CD4-positive, alpha-beta T cell treated with Interleukin-2 at 100 ng/mL for 4 hours (primary cell): ENCODE data around the gene DCAF8.

ENCODE experiments used
- DNase-seq: peaks from one replicate; pipeline ENCODE4 v3.0.0-alpha.2; 2020; ENCODE audit warnings: low spot score

Gene DCAF8

GRCh38 chr1:160261556-160261892, 825 bp downstream of the DCAF8 start:
- DNase-seq: peak; percentile 84

DNA sequence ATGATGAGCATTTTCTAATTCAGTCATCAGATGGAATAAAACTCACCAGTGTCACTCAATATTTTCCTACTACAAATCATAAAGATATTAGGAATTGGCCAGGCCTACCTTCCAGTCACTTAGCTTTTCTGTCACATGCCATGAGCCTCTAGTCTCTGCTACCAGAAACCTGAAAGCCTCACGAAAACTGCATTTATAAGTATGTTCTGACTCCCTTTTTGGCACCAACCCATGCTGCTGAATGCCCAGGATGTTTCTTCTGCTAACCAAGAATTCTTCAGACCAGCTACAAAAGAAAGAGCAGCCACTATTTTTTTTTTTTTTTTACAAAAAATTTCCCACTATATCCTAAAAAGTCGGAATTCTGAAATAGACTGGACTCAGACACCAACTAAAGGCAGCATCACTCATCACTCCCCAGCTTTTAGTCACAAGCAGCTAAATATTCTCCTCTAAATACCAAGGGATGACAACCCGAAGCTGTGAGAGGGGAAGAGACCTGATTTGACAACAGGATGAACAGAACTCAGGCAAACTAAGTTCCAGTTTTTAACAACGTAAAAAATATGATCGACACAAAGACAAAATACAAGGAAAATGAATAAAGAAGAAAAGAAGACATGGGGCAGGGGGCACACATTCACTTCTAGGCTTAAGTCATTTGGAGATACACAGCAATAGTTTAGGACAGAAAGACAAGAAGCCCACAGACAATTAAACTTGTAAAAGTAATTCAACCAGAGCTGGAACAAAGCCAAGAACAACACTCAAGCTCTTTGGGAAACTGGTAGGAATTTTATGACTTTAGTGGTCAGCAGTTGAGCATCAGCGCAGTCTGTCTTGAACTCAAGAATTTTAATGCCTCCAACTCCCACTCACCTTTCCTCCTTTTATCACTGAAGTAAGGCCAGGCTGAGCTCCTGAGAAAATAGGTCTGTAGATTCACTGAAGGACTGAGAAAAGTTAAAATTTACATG, 1.7 kb downstream of the DCAF8 start:
- no peak for DNase-seq

GRCh38 chr1:160258177-160258798, 4.1 kb downstream of the DCAF8 start:
- no peak for DNase-seq

DNA sequence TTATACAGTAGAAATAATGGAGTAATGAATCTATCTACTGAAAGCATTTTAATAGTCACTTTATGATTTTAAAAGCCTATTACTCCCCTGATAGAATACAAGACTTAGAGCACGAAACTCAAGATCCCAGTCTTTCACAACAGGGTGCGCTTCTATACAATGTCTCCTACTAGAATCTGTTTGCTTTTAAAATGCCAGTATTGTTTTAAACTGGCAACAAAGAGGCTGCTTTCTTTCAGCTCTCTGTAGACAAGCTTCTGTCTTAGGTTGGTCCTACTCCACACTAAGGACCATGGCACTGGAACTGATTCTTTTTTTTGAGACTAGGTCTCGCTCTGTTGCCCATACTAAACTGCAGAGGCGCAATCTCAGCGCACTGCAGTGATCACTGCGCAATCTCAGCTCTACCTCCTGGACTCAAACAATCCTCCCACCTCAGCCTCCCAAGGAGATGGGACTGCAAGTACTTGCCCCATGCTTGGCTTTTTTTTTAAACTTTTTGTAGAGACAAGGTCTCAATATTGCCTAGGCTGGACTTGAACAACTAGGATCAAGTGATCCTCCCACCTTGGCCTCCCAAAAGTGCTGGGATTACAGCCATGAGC, 4.8 kb downstream of the DCAF8 start:
- DNase-seq: no peak

- DNase-seq: no peak
Observed at GRCh38 chr1:160256396-160257046, 5.8 kb downstream of the DCAF8 start.

DNA sequence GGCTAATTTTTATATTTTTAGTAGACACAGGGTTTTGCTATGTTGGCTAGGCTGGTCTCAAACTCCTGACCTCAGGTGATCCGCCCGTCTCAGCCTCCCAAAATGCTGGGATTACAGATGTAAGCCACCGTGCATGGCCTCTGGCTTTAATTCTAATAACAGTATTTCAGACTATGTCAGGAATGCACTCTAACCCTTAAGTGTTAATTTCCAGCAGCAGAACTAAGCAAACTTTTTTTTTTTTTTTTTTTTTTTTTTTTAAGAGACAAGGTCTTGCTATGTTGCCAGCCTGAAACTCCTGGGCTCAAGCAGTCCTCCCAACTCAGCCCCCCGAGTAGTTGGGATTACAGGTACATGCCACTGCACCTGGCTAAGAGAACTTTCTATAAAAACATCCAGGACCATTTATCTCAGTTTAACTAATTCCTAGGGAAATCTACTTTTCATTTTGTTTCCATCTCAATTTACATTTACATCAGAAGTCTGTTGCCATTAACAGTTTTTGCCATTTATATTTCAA, 6.5 kb downstream of the DCAF8 start:
- DNase-seq: no peak

DNA sequence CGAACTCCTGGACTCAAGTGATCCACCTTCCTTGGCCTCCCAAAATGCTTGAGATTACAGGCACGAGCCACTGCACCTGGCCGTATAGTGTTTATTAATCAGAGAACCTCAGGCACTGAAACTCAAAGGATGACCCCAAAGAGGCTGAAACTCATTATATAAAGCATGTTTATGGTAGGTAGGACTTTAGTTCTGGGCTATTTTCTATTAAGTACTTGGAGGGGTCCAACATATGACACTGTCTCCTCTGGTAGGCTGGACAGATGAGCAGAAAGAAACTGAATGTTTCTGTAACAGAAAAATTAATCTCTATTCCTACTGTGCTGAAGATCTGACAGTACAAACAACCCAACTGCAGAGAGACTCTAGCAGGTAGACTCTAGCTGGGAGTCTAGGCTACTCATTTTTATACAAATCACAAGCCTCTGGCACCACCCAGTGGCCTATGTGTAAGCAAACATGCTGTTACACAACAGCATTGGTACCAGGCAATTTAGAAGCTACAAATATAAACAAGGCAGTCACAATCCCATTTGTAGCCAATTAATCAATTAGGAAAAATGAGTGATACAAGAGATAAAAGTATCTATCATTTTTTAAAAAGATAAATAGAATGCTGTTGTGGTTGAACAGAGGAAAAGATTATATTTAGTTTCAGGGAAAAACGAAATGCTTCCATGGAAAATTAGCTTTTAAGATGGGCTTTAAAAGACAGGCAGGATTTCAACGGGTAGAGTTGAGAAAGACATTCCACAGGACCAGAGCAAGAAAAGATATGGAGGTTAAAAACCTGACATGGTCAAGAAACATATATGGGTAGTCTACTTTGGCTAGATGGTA, 10.4 kb downstream of the DCAF8 start:
- peak; percentile 74 for DNase-seq

DNA sequence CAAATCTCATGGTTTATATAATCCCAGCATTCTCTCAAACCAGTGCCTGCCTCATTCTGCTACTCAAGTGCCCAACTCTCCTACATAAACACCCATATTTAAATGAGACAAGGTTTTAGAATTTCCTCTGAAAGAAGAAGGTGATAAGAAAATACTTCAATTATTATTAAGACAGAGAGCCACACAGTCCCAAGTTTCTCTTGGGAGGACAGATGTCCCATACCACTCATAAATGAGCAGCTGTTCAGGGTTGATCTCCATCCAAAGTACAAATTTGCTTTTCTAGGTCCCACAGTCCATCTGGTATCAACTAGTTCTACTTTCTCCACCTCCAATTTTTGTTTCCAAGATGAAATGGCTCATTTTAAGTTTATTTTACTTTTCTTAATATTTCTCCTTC, 11.3 kb downstream of the DCAF8 start:
- DNase-seq: no peak

DNA sequence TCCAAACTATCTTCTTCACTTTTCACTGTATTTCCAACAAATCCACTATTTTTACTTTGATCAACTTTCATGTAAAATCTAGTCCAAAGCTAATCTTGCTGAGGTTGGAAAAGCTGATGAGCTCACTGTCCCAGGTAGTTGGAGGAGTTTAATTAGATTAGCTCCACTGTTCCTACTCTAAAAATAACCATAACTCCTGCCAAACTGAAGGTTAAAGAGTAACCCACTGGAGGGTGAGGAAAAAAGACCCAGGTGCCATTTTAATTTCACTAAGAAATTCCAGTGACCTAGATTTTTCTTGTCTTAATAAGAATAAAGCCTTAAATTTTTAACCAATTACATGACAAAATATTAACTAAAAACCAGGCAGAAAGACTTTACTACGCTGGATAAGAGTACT, 15.3 kb downstream of the DCAF8 start:
- DNase-seq: no peak

- DNase-seq: no peak
Observed at GRCh38 chr1:160245434-160245833, 16.9 kb downstream of the DCAF8 start.

DNA sequence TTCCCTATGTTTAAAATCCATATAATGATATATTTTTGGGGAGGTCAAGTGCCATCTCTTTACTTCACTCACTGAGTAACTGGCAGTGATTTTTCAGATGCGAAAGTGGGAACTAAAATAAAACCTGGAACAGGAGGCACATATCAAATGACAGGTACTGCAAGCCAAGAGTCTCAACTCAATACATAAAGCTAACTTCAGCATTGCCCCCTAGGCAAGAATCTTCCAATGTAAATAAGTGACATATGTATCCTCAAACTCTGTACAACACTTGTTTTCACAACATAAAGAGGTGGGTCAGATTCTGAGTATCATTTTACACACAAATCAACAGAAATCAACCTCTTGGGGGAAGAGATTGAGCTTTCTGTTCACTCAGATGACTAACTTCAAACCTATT, 18.1 kb downstream of the DCAF8 start:
- no peak for DNase-seq

- no peak for DNase-seq
Observed at GRCh38 chr1:160243767-160244166, 18.6 kb downstream of the DCAF8 start.

DNA sequence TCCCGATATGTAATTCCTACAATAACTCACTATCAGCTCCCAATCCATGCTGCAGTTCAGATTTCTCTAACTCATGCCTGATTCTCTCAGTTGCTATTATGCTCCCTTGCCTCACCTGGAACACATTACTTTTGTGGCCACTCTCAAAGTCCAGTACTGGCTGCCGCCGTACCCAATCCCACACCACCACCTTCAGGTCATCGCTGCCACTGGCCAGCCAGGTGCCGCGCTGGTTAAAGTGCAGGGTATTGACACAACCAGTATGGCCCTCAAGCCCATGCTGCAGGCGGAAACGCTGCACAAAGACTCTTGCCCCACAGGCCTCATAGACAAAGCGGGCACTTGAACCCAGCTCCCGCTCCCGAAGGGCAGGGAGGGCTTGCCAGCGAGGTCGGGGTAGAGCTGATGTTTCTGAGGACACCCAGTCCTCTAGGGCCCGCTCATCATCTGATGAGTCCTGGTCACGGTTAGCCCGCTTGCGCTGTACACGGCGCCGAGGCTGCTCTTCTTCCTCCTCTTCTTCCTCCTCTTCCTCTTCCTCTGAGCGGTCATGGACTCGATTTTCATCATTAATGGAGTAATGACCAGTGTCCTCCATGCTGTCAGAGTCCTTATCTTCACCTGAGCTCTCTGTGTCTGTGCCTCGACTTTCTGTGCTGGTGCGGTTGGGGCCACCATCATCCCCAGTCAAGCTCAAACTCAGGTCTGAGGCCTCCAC, 22.6 kb downstream of the DCAF8 start:
- DNase-seq: no peak

DNA sequence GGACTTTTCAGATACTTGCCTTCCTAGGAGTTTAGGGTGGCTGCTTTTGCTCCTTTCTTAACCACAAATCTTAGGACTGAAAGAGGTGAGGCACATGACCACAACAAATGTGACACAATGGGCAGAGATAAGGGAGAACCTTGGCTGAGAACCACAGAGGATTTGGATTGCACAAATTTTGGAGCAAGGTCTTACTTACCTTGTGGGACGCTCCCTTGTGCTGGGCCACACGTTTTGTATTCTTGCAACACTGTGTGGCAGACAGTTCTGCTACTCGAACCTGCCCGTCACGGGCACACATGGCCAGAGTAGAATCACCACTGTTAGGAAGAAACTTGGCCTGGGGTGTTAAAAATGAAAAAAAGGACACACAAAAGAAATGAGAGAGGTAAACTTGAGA, 23.9 kb downstream of the DCAF8 start:
- no peak for DNase-seq

DNA sequence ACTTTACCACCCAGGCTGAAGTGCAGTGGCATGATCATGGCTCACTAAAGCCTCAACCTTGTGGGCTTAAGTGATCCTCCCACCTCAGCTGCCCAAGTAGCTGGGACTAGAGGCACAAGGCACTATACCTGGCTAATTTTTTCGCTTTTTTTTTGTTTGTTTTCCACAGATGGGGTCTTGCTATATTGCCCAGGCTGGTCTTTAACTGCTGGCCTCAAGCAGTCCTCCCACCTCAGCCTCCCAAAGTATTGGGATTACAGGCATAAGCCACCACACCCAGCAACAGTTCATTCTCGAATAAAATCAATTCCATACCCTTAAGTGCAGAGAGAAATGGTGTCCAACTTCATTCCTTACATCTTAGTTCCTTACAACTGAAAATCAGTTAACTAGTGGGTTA, 24.8 kb downstream of the DCAF8 start:
- no peak for DNase-seq

GRCh38 chr1:160236806-160237205, 25.5 kb downstream of the DCAF8 start:
- no peak for DNase-seq

- DNase-seq: no peak
Observed at GRCh38 chr1:160232911-160233310, 29.4 kb downstream of the DCAF8 start.

DNA sequence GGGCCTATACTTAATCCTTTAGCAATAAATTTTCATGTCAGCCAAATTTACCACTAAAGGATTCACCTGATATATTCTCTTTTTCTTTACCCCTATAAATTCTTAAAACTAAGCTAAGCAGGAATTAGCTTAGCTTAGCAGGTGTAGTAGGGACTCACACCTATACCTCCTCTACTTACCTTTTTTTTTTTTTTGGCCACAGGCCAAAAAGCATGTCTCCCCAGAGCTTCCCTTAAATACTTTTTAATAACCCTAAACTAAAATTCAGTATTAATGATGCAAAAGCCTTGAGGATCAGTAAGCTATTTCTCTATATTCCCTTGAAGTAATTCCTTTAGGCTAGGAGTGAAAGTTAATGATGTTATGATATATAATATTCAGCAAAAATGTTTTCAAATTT, 33.9 kb downstream of the DCAF8 start:
- DNase-seq: no peak

- DNase-seq: no peak
Observed at GRCh38 chr1:160227561-160227960, 34.8 kb downstream of the DCAF8 start.

GRCh38 chr1:160227034-160227433, 35.3 kb downstream of the DCAF8 start:
- DNase-seq: no peak

DNA sequence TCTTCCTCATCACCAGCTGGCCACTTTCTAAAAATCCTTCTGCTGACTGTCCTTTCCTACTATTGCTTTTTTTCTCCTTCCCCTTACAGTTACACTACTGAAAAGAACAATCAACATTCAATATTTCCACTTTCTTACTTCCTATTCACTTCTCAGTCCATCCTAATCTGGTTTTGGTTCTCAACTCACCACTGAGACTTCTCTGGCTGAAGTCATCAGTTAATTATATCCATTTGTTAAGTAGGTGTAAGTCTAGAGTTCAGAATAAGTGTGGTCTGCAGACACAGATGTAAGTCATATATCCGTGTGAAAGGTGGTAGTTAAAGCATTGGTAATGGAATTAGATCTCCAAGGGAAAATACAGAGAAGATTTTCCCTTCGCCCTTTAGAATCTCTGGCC, 35.7 kb downstream of the DCAF8 start:
- no peak for DNase-seq
